NCI-H82 treated with DMSO at 0.1 percent for 48 hours (cell line): ENCODE data around the gene CDC42BPA.
"Not testable (repeated sequence)": the region's sequence is repeated elsewhere in the genome, so short reads cannot be mapped to it uniquely, and the experiment has no call there.

Source experiments
- DNase-seq: peaks from one replicate; lab custom pipeline; 2025; ENCODE audit not compliant: unreplicated experiment; lab: John Stamatoyannopoulos, UW

CDC42BPA gene

GRCh38 chr1:227069490-227069889, 248.8 kb downstream of the CDC42BPA start:
- no peak for DNase-seq

- no peak for DNase-seq
These were observed 249.4 kb downstream of the CDC42BPA start for GRCh38 chr1:227068883-227069282.

GRCh38 chr1:227066999-227067398, 251.3 kb downstream of the CDC42BPA start:
- no peak for DNase-seq

GRCh38 chr1:227065311-227065710, 253.0 kb downstream of the CDC42BPA start:
- DNase-seq = no peak

- DNase-seq = no peak
These were observed 256.0 kb downstream of the CDC42BPA start for GRCh38 chr1:227062306-227062705.

GRCh38 chr1:227059076-227059475, 259.2 kb downstream of the CDC42BPA start:
- no peak for DNase-seq

GRCh38 chr1:227058321-227058751, 260.0 kb downstream of the CDC42BPA start:
- no peak for DNase-seq

- no peak for DNase-seq
These were observed 269.0 kb downstream of the CDC42BPA start for GRCh38 chr1:227049253-227049652.

GRCh38 chr1:227043755-227044154, 274.5 kb downstream of the CDC42BPA start:
- no peak for DNase-seq

- peak; percentile 74 for DNase-seq
These were observed 276.0 kb downstream of the CDC42BPA start for GRCh38 chr1:227042292-227042691.

- DNase-seq = no peak
These were observed 279.9 kb downstream of the CDC42BPA start for GRCh38 chr1:227038401-227038800.

GRCh38 chr1:227037121-227037520, 281.2 kb downstream of the CDC42BPA start:
- no peak for DNase-seq

- peak; percentile 99 for DNase-seq
These were observed 283.0 kb downstream of the CDC42BPA start for GRCh38 chr1:227035316-227035715.

- DNase-seq = no peak
These were observed 284.4 kb downstream of the CDC42BPA start for GRCh38 chr1:227033880-227034279.

GRCh38 chr1:227032396-227032795, 285.9 kb downstream of the CDC42BPA start:
- no peak for DNase-seq

- no peak for DNase-seq
These were observed 301.3 kb downstream of the CDC42BPA start for GRCh38 chr1:227016990-227017389.

GRCh38 chr1:227010645-227011044, 307.6 kb downstream of the CDC42BPA start:
- no peak for DNase-seq

GRCh38 chr1:227009937-227010336, 308.4 kb downstream of the CDC42BPA start:
- DNase-seq = no peak

- no peak for DNase-seq
These were observed 312.0 kb downstream of the CDC42BPA start for GRCh38 chr1:227006226-227006796.

- no peak for DNase-seq
These were observed 313.5 kb downstream of the CDC42BPA start for GRCh38 chr1:227004796-227005195.

GRCh38 chr1:227003165-227003564, 315.1 kb downstream of the CDC42BPA start:
- DNase-seq = no peak

- DNase-seq = no peak
These were observed 315.7 kb downstream of the CDC42BPA start for GRCh38 chr1:227002531-227003049.

GRCh38 chr1:226999579-226999978, 318.7 kb downstream of the CDC42BPA start:
- not testable (repeated sequence) for DNase-seq
